IPS-NIHi11 (cell line): ENCODE results near the gene GNG12.

Source experiments
- DNase-seq: peaks from one replicate; pipeline ENCODE4 v3.0.0; 2012; ENCODE audit warnings: mixed read lengths, low spot score

GNG12 gene

GRCh38 chr1:67704351-67704750 is 128.9 kb downstream of the GNG12 start:
- DNase-seq: no peak

DNA sequence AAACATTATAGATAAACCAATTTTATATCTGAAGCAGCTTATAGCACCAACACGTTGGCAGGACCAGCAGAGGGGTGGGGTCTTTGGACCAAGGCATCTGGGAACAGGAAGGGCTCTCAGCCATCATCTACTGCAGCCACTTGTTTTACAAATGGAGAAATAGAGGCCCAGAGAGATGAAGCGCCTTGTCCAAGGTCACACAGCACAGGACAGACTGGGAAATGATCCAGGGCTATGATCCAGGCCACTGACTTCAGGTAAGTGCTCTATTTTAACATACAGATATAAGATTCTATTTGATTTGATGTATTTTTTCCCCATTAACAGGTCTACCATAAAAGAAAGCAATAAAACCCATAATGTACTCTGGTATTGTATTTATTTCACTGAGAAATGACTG is 131.4 kb downstream of the GNG12 start:
- no peak for DNase-seq

- DNase-seq: peak; percentile 66
Observed at GRCh38 chr1:67700692-67701410, 132.4 kb downstream of the GNG12 start.

DNA sequence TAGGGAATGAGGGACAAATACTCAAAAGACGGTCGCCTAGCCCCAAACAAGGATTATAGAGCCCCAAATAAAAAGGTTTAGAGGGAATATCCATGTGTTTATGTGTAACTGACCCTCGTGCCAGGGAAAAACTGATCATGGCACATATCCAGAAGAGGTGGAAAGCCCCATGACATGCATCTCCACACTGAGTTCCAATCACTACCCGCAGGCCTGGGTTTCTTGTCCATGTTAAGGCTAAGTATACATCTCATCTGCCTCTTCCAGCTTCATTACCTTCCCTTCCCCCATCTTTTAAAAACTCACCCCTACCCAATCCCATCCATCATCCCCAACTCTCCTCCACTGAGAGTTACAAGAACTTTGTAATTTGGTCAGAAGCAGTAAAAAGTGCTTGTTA is 133.0 kb downstream of the GNG12 start:
- no peak for DNase-seq

DNA sequence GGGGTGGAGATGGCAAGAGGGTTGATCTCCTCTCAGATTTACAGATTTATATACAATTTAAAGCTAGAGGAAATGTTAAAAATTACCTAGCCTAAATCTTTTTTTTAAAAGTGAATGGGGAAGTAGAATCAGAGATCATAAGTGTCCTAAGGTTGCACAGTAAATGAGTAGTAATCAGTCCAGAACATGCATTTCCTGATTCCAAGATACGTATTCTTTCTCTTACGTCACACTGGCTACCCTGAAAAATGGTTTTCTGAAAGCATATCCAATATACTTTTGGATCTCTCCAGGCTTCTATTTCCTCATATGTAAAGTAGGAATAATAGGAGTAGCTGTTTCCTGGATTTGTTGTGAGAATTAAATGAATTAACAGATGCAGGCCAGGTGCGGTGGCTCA is 136.6 kb downstream of the GNG12 start:
- DNase-seq: no peak

DNA sequence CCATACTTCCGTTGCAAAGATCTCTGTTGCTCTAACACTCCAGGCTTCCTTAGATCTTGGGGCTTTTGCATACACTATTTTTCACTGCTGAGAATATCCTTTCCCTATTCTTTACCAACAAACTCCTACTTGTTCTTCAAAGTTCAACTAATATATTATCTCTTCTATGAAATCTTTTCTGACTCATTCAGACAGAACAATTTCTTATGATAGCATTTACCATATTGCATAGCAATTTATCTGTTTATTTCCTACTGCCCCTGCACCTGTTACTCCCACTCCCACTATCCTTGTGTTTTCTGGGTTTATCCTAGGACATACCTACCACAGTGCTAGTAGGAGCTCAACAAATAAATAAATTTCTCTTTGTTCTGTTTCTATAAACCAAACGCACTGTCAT is 137.3 kb downstream of the GNG12 start:
- no peak for DNase-seq

GRCh38 chr1:67691712-67692111 is 141.6 kb downstream of the GNG12 start:
- no peak for DNase-seq

DNA sequence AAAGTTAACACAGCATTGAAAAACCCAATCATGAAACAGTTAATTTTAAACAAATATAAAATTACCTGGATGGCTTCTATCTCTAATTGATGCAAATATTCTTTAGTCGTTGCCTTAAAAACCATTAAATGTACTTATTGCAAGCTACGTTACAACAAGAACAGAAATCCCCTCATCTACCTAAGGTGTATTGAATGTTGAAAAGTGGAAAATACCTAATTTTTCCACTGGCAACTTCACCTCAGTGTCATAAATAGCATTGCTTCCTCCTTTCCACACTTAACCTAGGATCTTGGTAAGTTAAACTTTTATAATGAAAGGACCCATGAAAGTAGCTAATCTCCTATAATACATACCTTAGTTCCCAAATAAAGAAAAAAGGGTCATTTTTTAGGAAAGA is 142.9 kb downstream of the GNG12 start:
- DNase-seq: no peak

DNA sequence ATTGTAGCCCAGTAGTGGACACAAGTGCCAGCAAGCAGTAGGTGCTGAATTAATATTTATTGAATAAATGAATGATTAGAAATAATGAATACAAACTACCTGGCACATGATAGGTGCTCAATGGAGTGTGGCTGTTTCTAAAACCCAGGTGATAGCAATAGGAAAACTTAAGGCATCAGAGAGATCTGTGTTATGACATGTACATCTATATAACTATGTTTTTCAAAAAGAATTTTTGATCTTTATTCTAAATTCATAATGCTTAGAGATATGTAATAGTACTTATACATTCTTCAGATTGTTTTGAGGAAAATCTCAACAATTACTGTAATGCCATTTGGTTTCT is 143.3 kb downstream of the GNG12 start:
- DNase-seq: no peak

DNA sequence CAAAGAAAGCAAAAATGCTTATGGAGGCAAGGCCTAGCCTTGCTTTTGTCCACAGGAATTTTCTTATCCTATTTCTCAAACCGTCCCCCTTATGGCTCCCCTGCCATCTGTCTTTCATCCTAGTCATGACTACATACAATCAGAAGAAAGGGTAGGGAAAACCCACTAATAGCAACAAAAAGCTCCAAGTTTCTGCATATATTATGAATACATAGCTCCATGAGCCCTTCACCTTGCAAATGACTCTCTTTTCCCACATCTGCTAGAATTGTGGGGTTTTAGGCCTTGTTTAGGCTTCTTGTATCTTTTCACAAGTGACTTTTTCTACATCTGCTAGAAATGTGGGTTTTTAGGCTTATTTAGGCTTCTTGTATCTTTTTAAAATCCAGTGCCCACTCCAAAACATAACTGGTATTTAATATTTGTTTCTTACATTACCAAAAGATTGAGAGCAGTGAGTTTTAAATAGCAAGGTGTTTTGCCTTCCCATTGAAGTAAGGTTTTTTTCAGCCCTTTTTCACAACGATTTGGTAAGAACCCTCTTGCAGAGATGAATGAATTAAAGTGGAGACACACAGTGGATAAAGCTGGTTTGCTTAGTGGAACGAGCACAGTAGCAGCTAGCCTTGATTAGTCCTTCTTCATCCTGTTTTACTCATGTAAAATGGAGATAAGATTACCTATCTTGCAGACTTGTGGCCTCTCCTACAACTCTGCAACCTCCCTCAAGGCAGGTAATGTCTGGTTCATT is 143.8 kb downstream of the GNG12 start:
- no peak for DNase-seq

DNA sequence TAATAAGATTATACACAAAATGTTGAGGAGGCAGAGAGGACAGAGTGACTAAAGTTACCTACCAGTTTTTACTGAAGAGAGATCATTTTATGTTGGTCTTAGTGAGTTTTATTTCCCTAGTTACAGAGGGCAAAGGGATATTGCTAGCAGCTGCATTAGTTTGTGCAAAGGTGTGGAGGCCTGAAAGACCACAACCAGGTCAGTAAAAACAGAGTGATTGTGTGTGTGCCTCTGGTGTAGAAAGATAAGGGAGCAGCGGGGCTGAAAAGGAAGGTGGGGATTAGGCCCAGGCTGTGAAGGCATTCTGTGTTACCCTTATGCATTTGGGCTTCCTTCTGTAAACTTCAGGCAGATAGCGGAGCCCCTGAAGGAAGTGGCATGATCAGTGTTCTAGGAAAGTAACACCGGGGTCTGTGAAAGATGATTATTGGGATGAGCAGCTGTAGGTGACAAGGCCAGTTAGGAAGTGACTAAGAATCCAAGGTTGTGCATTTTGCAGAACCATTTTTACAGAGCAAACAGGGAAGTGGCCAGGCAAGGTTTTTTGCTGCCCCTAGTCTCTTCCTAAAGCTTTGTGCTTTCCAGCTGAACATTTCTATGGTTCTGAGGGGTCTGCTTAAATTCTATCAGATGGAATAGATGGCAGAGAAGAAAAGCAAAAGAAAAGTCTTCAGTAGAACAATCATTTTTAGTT is 144.6 kb downstream of the GNG12 start:
- no peak for DNase-seq

GRCh38 chr1:67687649-67688048 is 145.6 kb downstream of the GNG12 start:
- no peak for DNase-seq

DNA sequence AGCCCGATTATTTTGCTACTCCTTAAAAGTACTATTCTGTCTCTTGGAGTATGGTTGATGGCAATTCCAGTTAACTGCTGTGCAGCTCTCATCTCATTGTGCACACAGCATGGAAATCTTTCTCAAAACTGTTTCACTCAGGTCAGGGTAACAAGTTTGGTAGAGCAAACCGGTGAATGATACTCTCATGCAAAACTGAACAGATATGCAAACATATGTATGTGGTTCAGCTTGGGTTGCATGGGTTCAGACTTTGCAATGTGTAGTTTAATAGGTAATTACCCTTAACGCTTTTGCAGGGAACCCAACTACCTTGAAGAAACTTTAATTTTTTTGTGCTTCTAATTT is 146.1 kb downstream of the GNG12 start:
- DNase-seq: no peak

- peak; percentile 49 for DNase-seq
Observed at GRCh38 chr1:67686267-67687197, 146.7 kb downstream of the GNG12 start.

DNA sequence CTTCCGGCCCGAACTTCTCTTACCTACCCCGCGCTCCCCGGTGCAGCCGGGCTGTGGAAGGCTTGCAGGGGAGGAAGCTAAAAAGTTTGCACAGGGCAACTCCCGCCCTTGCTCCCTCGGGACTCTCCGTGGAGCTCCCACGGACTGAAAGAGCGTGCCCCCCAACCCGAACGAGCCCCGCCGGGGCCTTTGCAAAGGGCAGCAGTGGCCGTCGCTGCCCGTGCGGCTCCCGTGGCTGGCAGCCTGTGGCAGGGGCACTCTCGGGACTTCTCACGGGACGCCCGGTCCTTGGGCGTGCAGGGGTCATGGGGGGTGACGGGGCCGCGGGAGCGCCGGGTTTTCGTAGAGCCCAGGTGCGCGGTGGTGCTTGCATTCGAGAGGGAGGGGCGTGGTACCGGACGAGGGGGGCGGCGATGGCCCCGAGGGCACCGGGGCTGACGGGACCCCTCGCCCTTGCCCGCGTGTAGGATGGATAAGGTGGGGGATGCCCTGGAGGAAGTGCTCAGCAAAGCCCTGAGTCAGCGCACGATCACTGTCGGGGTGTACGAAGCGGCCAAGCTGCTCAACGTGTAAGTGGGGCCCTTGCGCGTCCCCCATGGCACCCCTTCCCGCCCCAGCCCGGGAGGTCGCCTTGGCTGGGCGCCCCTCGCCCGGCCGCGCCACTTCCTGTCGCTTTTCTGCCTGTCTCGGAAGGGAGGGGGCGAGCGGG is 147.6 kb downstream of the GNG12 start:
- peak; percentile 27 for DNase-seq

- peak; percentile 97 for DNase-seq
Observed at GRCh38 chr1:67685067-67685557, 148.2 kb downstream of the GNG12 start, which contains the start of gene GADD45A. TSS of gene GADD45A (plus strand) at chr1:67685201. CDS start at chr1:67685495, 294 bp downstream.

- DNase-seq: no peak
Observed at GRCh38 chr1:67684526-67685066, 148.7 kb downstream of the GNG12 start.

- no peak for DNase-seq
Observed at GRCh38 chr1:67683766-67684525, 149.3 kb downstream of the GNG12 start.

DNA sequence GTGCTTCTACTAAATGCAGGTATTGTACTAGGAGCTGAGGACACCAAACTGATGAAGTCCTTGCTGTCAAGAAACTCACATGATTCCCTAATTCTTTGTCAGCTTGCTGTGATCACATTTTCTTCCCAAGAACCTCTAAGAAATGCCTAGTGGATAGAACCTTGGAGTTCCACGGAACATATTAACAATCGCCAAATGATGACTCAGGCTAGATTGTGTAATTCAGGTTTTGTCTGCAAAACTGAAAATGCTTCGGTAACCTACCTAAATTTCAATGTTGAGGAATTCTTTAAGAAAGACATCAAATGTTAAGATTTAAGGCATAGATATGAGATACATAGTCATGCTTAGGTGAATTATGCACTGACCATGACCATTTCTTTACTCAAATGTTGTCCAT is 150.0 kb downstream of the GNG12 start:
- no peak for DNase-seq

- no peak for DNase-seq
Observed at GRCh38 chr1:67682659-67683197, 150.5 kb downstream of the GNG12 start.
